RCC 7860 (cell line): ENCODE data around the gene PLEKHO2.

Experiments used
- DNase-seq: peaks from one replicate; pipeline ENCODE4 v3.0.0-alpha.2; 2015; ENCODE audit warnings: low spot score
- FAIRE-seq: peaks from 2 replicates; lab custom pipeline; 2012; peaks lifted over from hg19 to GRCh38; lab: Jason Lieb, UNC

PLEKHO2 gene

DNA sequence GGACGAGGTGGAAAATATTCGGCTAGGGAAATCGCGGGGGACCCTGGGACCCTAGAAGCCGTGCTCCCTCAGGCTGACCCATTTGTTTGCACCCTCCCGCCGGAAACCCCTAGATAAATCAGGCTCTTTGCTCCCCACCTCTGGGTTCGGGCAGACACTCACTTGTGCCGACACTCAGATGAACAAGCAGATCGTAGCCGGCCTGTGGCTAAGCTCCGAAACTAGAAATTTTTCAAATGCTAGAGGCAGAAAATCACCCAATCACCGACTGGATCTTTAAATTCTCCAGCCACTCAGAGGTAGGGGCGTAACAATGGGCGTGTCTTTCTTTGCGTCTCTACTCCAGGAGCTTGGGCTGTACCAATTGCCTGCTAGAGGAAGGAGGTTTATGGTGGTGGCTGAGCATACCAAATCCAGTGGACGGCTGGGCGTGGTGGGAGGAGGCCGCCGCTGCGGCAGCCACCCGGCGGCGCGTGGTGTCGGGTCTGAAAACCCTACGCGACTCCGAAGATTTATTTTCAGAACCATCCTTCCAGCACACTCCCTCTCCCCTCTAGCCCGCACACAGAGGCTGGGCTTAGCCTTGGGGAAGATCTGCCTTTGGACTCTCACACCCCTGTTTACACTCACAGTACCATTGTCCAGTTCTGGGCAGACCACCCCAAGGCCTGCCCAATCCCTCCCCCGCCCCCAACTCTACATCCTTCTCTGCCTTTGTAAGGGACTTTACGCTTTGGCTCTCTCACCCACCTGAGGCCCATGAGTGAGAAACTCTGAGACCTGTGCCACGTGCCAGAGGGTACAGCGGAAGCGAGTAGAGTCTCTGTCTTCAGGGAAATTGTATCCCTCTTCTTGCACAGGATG is 16.1 kb upstream of the PLEKHO2 start, which contains the start of gene PIF1:
Gene PIF1, minus strand, starts transcription at position 217 of the 864 bp plus-strand sequence. CDS start 1,312 bp downstream, outside the sequence.
- FAIRE-seq (peak; percentile 88), DNase-seq (peak; percentile 96)

DNA sequence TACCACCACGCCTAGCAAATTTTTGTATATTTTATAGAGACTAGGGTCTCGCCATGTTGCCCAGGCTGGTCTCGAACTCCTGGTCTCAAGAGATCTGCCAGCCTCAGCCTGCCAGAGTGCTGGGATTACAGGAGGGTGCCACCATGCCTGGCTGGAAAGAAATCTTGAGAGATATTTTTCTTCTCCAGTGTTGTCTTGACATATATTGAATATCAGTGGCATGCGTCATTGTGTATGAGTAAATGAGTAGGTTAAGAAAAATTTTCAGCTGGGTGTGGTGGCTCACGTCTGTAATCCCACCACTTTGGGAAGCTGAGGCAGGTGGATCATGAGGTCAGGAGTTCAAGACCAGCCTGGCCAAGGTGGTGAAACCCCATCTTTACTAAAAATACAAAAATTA is 12.7 kb upstream of the PLEKHO2 start:
- FAIRE-seq = no peak

DNA sequence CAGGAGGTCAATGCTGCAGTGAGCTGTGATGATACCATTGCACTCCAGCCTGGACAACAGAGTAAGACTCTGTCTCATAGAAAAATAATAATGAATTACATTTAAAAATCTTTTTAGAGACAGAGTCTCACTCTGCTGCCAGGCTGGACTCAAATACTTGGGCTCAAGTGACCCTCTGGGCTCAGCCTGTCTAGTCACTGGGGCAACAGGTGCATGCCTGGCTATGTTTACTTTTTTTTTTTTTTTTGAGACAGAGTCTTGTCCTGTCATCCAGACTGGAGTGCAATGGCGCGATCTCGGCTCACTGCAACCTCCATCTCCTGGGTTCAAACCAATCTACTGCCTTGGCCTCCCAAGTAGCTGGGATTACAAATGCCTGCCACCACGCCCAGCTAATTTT is 8.0 kb upstream of the PLEKHO2 start:
- no peak for FAIRE-seq

More for the DNA sequence above, 12.7 kb upstream of the PLEKHO2 start:
- DNase-seq = peak; percentile 16

DNA sequence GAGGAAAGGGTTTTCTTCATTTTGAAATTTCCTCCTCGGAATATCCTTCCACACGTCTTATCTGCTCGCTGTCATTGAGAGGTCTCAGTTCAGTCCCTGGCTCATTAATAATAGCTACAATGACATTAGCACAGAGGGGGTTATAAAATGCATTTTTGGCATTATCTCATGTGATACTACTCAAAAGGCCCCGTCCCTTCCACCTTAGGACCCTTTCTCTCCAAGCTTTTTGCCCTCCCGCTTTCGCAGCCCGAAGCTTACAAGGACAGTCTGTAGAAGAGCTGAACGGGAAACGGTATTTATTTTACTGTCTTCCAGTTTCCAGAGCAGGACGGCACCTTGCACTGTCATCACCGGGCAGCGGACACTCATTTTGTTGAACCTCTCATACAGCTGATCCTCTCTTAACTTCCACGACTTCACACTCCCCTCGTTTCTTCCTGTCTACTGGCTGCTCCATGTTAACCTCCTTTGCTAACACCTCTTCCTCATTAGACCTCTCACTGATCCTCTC is 5.6 kb upstream of the PLEKHO2 start:
- FAIRE-seq (no peak), DNase-seq (no peak)

More for the DNA sequence above, 8.0 kb upstream of the PLEKHO2 start:
- DNase-seq = no peak

DNA sequence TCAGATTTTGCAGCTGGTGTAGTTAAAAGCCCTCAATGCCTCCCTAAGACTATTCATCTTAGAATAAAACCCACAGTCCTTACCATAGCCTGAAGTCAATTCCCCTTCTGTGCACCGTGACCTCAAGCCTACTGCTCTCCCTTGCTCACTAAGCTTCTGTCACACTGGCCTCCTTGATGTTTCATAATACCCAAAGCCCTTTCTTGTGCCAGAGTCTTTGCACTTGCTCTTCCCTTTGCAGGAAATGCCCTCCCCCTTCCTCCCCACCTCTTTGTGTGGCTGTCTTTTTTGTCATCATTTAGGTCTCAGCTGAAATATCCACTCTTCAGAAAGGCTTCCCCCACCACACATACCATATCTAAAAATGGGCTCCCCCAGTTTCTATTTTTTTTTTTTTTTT is 4.2 kb upstream of the PLEKHO2 start:
- DNase-seq = no peak
- FAIRE-seq = no peak

DNA sequence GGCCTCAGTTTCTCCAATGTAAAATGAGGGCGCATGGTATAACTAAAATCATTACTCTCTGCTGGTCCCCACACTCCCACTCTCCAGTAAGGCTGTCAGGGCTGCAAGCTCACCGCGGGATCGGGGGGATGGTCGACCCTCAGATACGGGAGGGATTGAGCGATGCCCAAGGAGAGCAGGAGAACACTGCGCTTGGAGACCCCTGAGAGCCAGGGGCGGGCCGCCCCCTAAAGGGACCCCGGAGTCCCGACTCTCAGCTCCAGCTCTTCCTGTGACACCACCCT is 713 bp upstream of the PLEKHO2 start:
- FAIRE-seq (no peak), DNase-seq (no peak)

DNA sequence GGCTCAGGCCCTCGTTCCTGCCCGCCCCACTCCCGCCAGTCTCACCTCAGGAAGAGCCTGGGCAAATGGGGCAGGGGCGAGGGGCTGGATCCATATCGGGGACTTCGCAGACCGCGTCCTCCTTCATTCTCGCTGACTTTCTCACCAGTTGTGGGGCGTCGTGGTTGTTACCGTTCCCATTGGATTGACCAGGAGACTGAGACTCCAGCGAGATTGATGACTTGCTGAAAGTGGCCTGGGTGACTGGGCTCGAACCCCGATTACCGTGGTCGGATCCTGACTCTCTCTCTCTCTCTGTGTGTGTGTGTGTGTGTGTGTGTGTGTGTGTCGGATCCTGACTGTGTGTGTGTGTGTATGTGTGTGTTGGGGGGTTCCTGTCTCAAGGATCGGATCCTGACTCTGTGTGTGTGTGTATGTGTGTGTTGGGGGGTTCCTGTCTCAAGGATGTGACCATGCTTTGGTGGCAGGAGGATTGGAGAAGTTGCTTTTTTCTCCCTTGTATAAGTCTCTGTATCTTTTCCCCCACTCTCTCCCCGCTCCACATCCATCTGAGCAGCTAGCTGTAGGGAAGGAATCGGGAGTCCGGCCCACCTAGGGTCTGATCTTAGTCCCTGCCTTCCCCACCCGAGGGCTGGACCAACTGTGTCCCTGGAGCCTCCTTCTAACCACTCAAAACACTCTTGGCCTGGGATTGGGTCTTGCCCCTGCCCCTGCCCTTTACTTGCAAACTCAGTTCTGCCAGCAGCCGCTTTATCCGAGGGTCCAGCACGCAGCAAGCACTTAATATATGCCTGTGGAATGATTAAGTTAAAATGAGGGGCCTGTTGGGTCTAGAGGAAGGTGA is 603 bp downstream of the PLEKHO2 start:
- FAIRE-seq (no peak), DNase-seq (no peak)

DNA sequence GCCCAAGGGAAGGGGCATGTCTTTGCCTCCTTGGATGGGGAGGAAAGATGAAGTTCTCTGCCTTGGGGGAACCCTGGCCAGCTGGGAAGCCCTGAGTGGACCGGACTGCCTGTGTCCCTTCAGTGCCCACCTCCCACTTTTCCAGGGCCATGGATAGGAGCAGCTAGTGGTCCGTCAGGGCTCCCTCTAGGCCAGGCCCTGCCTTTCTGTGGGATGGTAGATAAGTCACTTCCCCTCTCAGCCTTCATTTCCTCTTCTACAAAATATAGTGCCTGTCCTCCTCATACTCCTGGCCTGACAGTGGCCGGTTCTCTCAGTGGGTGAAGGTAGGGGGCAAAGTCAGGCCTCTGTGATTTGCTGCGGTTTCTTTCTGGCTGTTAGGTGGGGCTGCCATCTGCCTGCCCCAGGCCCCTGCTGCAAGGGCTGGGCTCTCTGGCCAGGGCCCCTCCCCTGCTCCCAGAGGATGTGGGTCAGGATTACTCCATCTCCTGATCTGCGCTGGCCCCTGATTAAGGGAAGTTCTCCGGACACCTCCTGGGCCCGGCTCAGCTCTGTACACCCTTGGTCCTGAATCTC is 1.4 kb downstream of the PLEKHO2 start:
- no peak for FAIRE-seq
- no peak for DNase-seq

DNA sequence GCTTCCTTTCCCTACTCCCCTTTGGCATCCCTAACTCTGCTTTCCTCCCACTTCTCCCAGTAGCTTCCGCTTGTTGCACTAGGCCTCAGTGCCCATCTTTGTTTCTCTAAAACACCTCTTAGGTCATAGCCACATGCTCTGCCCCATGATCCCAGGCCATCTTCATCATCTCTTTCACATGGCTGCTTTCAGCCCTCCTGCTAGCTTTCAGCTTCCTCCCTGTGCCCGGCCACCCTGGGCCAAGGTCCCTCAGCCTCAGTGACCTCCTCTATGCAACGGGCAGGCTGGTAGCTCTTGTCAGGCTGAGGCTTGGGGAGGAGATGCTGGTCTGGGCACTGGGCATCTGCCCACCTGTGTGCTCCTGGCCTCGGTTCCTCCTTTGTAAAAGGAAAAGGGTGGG is 2.3 kb downstream of the PLEKHO2 start:
- FAIRE-seq = no peak
- no peak for DNase-seq

DNA sequence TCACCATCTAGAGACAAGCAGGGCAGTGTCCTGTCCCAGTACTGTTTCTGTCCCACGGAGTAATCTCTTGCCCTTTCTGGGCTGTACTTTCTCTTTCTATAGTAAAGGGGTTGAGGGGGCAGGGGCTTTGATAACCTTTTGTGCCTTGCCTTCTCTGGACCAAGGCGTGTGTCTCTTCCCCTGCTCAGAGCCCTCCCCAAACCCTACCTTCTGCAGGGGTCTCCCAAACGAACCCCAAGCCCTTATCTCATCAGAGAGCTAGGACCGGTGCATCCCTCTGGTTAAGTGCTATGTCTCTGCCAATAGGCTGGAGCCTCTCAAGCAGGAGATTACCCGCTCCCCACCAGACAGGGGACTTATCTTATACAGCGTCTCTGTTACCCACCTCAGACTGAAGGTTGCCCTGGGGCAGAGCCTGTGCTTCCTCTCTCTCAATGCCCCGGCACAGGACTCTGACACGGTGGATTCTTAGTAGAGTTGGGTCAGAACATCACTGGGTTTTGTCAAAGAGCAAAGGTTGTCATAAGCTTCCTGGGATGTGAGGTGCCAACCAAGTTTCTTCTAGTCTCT is 2.9 kb downstream of the PLEKHO2 start:
- FAIRE-seq (no peak), DNase-seq (no peak)

DNA sequence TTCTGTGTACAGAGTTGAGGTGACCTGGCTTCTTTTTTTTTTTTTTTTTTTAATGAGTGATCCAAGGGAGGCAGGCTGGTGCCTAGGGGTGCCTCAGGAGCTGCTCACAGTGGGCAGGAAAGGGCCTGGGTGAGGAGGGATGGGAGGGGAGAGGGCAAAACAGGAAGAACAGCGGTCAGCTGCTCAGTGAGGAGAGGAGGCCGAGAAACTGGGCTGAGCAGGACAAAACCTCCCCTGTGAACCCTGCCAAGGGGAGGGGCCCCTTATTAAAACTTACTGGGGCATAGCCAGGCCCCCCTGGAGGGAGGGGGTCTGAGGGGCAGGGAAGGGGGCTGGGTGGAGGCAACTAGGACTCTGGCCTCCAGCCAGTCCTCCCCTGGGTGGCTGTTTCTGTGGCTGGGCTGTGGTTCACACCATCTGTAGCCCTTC is 3.5 kb downstream of the PLEKHO2 start:
- DNase-seq (no peak), FAIRE-seq (no peak)

DNA sequence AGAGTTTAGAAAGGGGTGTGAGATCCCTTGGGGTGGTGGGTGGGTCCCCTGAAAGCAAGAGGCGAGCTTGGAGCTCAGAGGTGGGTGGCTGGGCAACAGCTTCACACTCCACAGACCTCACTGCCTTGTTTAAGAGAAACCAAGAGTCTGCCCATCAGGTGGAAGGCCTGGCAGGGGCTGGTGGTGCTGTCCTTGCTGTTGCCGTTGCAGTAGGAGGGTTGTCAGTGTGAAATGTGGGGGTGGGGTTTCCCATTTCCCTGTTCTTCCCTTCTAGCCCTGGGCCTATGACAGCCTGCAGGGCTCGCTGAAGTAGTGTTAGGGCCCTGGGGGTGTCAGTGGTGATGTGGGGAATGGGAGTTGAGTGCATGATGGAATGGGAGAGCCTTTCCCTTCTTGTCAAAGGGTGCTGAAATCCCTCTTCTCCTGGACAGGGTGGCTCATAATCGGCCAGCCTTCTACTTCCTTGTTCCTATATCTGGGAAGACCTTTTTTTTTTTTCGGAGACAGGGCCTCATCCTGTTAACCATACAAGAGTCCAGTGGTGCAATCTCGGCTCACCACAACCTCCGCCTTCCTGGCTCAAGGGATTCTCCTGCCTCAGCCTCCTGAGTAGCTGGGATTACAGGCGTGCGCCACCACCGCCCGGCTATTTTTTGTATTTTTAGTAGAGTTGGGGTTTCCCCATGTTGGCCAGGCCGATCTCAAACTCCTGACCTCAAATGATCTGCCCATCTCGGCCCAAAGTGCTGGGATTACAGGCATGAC is 4.3 kb downstream of the PLEKHO2 start:
- FAIRE-seq (no peak), DNase-seq (no peak)

DNA sequence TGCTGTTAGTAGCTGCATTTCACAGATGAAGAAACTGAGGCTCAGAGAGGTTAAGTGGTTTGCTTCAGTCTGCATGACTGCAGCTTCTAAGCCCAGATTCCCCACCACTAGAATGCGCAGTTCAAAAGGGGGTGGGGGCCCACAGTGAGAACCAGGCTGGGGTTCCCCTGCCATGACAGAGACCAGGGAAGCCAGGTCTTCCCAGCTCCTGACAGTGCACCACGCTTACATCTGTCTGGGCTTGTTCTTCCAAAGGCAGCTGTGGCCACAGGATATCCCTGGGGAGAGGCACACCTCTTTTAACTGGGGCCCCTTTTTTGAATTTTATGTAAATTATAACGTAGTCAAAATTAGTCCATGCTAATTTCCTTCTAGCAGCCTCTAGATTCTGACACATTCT is 5.3 kb downstream of the PLEKHO2 start:
- FAIRE-seq (no peak), DNase-seq (no peak)

DNA sequence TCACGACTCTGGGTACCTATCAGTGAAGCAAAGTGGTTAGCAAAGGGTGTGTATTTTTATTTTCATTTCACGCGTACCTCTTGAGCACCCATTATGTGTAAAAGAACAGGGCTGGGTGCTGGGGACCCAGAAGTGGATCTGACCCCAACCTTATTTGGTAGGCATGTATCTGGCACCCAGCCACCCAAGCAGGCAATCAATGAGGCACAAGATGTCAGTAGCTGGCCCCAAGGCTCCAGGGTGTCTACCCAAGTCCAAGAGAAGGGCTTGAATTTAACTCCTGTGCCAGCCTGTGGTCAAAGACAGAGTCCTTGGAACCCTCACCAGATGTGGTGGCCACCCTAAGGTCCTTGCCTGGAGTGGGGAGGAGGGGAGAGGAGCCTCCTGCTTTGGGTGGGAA is 5.7 kb downstream of the PLEKHO2 start:
- DNase-seq (no peak), FAIRE-seq (no peak)

DNA sequence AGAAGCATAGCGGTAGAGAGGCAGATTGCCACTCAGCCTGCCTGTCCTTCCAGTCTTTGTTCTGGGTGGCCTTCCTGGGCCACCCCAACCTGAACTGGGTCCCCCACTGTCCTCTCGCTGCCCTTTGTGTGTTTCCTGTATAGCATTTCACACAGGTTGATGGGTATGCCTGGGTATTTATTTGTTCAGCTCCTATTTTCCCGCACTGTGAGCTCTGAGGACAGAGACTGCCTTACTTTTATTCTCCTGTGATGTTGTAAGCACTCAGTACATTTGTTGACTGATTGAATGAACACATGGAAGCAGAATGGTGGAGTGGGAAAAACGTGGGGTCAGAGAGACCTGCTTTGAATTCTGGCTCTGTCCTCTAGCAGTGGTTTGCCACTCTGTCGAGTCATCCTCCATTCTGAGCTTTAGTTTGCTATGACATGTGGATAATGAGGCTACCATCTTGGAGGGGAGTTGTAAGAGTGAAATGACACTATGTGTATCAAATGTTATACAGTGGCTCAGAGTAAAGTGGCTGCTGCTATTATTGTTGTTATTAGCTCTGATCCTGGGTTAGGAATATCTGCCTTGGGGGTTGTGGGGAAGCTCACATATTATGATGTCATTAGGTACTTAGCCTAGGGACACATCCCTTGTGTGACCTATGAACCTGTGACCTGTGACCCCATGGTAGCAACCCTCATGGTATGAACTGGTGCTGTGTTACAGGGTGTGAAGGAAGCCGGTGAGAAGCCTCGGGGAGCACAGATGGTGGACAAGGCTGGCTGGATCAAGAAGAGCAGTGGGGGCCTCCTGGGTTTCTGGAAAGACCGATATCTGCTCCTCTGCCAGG is 6.4 kb downstream of the PLEKHO2 start:
- FAIRE-seq (no peak), DNase-seq (no peak)

DNA sequence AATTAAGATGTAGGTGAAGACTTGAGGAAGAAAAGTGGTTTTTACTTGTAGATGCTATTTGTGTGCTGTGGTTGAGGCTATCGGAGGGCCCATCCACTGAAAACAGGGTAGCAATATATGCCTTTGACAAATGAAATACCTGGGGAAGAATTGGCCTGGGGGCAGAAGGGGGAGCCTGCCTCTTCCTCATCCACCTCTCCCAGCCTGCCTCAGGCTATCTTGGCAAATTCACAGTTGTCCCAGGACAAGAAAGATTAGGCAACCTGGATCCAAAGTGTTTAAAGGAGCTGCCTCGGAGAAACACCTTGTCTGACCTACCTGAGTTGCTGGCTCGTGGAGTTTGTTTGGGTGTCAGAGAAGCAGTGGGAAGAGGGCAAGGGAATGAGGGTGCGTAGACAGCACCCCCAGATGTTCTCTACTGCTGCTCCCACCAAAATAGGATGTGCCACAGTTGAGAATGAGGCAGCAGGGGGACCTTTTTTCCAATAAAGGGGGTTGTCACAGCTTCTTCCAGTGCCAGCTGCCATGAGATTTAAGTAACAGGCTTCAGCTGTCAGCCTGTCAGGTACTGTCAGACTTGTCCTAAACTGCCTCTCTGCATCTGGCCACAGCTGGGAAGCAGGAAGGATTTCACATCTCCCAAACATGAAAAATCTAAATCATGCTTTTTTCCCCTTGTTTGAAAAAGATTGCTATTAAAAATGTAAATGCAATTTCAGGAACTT is 9.2 kb downstream of the PLEKHO2 start:
- no peak for FAIRE-seq

DNA sequence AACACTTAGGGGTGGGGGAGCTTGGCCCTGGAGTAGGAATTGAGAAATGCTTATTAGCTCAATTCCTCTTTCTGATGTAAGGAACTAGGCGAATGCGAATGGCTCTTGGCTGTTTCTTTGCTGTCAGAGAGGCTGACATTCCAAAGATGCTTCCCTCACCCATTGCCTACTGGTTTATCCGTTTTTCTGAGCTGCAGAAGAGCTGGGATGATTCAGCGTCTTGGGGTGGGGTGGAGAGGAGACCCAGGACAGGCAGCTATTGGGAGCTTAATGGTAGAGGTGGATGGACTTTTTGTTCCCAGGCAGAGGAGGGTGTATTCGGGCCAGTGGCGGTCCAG is 9.8 kb downstream of the PLEKHO2 start:
- no peak for FAIRE-seq
- no peak for DNase-seq

More for the DNA sequence above, 9.2 kb downstream of the PLEKHO2 start:
- no peak for DNase-seq

DNA sequence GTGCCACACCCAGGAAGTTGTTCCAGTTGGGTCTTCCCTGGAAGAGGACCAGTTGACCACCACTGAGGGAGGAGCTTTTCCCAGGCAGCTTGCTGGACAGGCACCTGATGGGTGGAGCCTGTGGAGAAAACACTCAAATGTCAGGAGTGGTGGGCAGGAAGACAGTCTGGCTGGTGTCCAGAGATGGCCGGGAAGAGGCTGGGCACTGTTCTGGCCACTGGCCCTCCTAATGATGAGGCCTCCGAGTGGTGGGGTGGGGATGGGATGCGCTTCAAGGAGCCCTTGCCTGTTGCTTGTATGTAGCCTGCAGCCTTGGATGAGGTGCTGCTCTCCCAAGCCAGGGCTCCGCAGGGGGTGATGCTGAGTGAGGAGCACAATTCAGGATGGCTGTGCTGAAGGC is 12.3 kb downstream of the PLEKHO2 start:
- no peak for DNase-seq

DNA sequence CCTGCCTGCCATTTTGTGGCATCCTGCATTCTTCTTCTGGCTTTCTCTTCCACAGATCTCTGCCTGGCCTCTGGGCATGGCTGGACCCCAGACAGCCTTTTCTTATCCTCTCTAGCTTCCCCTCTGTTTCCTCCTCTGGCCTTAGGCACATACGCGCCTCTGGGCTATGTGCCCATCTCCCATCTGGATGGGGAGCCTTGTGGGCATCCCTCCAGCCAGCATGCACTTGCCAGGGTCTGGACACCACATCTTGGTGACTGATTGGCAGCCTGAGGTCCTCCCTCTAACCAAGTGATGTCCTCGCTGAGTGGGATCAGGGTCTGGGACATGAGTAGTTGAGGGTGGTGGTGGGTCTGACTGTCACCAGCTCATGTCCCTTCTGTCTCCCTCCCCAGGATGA is 12.8 kb downstream of the PLEKHO2 start:
- FAIRE-seq (no peak), DNase-seq (no peak)

More for the DNA sequence above, 12.3 kb downstream of the PLEKHO2 start:
- FAIRE-seq = no peak
